HG03280 (cell line): ENCODE results near the gene ACOT7.

Source experiments
- ATAC-seq: cut with Tn5 transposase; IDR thresholded peaks from one replicate; pipeline ENCODE4 v1.9.1; 2021; ENCODE audit warnings: mild to moderate bottlenecking, moderate library complexity; ENCODE audit not compliant: unreplicated experiment

ACOT7 gene

DNA sequence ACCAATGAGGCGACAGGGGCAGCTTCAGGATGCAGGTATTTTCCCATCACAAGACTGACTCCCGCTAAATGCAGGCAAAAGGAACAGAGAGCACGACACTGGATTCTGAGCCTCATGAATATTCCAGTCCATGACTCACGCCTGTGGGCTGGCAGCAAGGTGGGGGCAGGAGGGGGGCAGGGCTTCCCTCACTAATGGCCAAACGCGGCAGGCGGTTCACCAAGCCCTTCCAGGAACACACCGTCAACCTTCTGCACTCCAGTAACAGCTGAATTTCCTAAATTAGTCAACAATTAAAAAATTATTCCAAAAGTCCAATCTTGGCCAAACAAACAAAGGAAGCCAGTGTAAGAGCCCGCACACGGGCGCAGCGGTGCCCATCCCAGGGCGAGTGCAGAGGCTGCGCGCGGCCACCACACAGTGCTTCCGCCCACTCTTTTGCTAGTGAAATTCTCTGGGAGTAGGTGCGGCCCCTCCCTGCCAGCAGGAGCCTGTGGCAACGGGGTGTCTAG is 120.1 kb downstream of the ACOT7 start:
- no peak for ATAC-seq

DNA sequence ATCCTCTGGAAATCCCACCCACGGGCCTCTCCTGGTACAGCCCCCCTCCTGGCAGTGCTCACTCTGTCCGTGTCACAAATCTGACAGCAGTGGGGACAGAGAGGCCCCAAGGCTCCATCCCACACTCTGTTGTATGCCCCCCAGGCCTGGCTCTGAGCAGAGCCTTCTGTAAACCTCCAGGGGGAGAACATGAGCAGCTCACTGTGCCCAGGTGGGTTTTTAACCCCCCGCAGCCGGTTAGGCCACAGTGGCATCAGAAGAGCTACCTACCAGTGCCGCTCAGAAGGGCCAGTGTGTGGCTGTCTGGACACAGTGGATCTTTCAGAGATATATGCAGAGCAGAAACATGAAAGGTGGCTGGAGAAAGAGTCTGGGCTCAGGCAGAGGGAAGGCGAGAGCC is 120.7 kb downstream of the ACOT7 start:
- no peak for ATAC-seq

DNA sequence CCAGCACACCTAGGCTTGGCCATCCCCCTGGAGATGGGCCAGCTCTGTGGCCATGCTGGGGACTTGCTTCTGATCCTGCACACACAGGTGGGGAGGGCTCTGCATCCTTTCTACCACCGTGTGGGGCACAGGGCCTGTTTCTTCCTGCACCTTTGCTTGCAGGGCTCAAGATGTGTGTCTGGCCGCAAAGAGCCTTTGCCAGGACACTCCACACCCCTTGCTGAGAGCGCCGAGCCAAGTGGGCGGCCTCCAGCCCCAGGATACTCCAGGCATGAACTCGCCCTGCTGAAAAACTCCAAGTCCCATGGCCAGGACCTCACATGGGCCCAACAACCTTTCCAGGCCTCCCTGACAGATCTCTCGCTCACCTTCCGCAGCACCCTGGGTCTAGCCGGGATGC is 121.1 kb downstream of the ACOT7 start:
- no peak for ATAC-seq

DNA sequence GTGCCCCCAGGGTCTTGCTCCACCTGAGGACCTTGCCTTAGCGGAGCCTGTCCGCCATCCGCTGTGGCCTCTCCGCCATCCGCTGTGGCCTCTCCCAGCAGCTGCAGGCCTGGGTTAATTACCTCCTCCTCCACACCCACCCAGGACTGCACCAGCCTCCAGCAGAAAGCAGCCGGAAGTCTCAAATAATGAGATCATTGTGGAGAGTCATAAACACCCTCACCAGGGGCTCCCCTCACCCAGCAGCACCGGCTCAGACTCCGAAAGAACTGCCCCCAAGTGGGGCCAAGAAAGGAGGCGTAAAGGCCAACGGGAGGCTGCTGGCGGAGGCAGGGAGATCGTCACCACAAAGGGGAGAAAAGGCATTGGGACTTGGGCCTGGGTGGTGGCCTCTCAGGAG is 122.0 kb downstream of the ACOT7 start:
- no peak for ATAC-seq

DNA sequence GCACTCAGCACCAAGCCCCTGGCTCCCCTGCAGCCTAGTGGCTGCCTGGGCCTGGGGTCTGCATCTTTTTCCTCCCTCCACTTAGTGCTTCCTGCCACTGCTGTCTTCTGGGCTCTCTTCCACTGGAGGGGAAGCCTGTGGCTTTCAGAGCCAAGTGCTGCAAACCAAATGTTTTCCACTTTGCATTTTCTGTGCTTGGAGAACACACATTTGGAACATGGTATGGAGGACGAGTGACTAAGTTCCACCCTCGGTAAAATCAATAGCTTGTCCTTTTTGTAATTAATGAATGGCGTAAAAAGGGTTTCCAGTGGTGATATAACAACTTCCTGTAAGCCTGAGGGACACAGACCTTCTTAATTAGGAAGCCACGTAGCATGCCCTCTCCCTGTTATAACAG is 122.6 kb downstream of the ACOT7 start:
- no peak for ATAC-seq

DNA sequence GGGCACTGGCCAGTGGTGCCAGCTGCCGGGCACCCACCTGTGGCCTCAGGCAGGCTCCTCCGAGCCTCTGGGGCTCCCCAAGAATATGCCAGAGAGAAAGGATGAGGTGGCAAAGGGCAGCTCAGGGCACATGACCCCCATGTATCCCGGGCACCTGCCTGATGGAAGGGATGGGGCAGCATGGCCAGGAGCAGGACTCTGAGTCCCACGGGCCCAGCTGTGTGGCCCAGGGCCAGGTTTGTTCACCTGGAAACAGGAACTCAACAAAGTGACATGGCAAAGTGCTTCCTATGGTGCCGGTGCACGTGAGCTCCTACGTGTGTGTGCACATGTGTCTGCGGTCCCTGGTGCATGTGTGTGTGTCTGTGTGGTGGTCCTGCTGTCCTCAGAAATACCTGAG is 123.2 kb downstream of the ACOT7 start:
- ATAC-seq: no peak

DNA sequence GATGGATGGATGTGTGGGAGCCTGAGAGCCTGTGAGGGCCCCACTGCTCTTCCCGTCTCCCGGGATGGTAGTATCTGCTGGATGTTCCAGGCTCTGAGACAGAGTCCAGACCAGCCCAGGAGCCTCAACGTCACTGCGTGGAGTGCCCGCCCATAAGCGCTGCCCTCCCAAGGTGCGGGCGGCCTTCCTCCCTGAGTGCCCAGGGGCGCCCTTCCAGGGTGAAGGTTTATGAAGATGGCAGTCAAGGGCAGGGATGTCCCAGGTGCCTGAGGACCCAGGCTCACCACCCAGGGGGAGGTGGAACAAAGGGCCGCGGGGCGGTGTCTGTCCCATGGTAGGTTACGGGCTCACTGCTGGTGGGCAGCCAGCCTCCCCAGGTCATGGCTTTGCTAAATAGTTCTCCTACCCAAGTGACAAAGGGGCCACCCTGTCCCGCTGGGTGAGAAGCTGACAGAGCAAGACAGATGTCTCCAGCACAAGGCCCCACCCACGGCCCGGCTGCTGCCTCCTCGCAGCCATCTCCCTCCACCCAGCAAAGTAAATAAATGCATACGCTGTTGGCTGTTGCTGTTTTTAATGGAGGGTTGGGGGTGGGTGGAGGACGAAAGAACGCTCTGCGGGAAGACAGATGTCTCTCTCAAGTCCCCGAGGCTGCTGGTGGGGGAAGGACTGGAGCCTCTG is 123.7 kb downstream of the ACOT7 start:
- ATAC-seq: no peak

DNA sequence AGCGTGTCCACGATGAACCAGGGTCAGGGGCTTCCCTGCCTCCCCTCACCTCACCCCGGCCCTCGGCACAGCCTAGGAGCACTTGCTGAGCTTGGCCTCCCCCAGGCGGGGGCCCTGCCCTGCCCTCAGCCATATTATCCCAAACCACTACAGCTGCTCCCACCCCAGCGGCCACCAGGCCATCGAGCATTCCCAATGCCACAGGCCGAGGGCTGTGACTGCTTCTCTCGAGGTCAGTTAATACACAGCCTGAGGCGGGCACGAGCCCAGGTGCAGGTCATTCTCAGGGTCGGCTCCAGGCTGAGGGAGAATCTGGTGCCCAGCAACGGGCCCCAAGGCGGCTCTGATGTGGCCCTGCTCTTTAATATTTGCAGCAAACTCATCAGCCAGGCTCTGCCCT is 124.3 kb downstream of the ACOT7 start:
- no peak for ATAC-seq

DNA sequence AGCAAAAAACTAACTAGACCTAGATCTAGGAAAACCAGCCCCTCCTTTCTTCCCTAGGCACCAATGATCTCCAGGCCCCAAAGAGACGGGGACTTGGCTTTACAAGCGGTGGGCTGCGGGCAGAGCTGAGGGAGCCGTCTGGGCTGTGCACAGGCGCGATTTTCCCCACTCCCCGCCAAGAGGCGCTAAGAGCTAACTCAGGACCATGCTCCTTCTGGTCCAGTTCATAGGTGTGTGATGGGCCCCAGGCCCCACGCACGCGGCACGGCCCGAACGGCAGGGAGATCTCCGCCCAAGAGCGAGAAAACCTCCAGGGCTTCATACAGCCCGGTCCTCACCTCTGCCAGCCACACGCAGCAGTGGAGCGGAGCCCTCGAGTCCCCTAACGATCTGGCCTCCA is 125.2 kb downstream of the ACOT7 start:
- ATAC-seq: no peak

DNA sequence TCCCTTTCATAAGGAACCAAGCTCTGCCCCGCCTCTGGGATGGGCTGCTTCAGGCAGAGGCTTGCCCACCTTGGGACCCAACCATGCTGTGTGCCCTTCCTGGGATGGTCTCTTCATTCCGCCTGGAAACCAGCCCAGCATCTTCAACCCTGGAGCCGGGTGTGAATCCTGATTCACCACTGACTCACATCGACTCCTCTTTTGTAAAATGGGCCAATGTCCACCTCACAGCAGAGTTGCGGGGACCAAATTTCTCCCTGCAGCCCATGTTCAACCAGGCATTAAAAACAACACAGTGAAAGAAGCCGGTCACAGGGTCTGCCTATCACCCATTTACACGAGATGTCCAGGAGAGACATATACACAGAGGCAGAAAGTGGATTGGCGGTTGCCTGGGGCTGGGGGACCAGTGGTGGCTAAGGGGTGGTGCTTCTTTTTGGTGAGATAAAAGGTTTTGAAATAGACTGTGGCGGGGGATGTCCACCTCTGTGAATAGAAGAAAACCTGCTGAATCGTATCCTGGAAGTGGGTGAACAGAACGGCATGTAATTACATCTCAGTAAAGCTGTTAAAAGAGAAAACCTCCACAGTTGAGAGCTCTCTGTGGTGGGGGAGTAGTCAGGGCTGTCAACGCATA is 125.8 kb downstream of the ACOT7 start:
- no peak for ATAC-seq

DNA sequence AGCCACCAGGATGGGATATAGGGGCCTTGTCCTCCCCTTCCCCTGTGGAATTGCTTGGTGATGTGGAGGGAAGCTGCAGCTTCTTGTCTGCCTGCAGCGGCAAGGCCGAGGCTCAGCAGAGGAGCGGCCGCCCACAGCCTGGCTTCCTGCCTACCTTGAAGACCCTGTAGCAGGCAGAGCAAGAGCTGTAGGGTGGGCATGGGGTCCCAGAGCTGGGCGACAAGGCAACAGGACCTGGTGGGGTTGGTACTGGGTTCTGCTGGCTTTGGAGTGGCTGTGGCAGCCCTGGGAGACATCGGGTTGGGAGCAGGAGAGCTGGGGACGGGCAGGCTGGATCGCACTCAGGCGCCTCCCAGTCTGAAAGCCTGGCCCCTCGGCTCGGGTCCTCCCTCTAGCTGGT is 126.9 kb downstream of the ACOT7 start:
- ATAC-seq: no peak

DNA sequence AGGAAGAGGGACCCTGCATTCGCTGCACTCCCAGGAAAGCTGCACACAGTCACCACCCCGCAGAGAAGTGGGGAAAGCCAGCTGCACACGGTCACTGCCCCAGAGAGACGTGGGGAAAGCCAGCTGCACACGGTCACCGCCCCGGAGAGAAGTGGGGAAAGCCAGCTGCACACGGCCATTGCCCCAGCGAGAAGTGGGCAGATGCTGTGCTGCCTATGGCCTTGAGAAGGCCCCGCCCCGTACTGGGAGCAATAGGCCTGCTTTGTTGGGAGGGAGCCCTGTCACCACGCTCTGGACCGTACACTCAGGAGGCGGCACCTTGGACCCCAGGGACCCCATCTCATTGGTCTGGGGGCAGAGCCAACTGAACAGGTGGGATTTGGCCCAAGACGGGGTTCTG is 128.4 kb downstream of the ACOT7 start:
- no peak for ATAC-seq

DNA sequence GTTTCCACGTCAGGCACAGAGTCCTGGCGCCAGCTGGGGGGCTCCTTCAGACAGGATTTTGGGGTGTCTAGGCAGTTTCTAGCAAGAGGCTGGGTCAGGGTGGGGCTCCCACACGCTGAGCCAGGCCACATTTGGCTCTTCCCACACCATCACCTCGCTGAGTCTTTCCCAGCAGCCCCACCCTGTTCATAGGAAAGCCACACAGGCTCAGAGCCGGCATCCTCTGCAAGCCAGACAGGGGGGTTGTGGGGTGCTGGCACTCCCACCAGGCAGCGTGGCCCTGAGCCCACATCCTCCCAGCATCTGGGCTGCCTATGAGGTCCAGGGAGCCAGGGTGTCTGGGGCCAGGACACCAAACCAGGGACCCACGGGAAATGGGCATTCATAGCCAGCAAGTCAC is 129.9 kb downstream of the ACOT7 start:
- ATAC-seq: no peak

DNA sequence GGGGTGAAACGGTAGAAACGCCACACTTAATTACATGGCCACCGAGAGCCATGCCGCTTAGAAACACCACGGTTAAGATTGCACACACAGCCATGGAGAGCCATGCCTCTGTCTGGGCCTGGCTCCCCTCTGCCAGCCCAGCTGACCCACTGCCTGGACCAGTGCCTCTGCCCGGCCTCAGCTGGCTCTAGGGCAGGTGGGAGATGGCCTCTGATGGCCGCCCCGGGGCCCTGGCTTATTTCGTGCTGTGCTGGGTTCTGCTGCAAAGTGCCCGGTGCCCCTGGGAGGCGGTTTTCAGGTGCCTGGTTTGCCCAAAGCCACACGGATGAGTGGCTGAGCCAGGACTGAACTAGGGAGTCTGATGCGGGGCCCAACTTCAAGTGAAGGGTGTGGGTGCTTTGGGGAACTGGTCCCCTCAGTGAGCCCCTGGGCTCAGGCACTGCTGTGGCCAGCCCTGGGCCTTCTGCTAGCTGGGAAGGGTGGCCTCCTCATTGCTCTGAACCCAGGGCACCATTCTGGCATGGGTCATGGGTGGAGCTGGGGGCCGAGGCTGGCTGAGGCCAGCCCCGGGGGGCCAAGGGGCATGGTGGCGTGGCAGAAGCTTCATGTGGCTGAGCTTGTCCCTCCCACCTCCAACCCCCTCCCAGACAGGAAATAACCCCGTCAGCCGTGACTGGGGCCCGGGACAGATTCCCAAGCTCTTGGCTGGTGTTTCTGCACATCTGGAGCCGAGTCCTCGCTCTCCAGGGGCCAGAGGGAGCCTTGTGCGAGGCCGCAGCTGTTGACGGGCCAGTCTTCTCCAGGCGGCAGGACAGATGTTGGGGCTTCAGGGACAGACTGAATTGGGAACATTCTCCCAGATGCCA is 130.8 kb downstream of the ACOT7 start:
- no peak for ATAC-seq

DNA sequence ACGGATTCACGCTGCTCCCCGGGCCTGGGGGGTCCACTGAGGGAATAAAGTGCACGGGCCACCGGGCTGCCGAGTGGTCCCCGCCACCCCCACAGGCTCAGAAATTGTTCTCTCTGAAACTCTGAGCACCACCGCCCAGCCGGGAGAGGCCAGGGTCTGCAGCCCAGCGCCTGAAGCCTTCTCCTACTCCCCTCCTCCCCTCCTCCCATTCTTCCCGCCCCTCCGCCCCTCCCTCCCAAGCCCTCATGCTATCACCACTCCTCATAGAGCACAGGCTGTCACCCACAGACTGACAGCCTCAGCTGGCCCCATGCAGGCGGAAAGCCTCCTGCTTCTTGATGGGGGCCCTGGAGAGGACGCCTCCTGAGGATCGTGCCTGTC is 132.0 kb downstream of the ACOT7 start:
- no peak for ATAC-seq

DNA sequence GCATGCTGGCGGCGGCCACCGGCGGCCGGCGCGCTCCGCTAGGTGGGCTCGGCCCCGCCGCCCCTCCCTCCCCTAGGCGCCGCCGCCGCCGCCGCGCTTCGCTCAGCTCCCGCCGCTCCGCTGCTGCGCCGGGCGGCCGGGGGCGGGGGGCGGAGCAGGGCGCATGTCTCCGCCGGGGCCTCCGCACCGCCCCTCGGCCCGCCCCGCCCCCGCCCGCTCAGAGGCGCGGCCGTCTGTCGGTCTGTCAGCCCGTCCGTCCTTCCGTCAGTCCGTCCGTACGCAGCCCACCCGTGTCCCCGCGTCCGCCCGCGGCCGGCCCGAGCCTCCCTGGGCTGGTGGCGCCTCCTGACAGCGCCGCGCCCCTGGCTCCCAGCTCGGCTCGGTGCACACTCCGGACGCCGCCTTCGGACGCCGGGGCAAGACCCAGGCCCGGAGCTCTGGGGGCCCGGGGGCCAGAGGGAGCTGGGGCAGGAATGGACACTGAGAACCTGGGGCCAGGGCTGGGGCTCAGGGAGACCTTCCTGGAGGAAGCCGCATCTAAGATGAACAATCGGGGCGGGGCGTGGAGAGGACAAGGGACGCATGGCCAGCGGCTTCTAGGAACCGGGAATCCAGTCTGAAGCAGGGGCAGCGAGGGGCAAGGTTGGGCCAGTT is 132.5 kb downstream of the ACOT7 start, which contains the start of gene GPR153:
Gene GPR153, minus strand, starts transcription at position 138 of the 654 bp plus-strand sequence. CDS start 6,193 bp downstream, outside the sequence.
- no peak for ATAC-seq

DNA sequence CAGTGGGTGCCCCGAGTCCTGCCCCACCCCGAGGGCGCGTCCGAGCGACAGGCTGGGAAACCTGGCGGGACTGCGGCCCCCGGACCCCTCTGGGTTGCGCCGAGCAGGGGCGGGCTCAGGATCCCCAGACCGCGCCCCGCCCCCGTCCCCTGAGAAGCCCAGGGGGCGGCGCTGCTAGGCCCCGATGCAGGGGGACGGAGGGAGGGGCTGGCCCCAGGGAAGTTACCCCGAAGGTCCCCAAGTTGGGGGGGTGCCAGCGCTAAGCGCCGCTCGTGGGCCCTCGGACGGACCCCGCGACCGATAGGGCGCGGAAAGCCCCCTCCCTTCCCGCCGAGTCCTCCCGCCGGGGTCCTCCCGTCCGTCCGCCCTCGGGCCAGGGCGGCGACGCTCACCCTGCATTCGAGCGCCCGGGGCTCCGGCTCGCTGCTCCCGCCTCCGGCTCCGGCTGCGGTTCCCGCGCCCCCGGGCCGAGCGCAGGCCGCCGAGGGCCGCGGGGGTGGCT is 133.1 kb downstream of the ACOT7 start:
- ATAC-seq: no peak

DNA sequence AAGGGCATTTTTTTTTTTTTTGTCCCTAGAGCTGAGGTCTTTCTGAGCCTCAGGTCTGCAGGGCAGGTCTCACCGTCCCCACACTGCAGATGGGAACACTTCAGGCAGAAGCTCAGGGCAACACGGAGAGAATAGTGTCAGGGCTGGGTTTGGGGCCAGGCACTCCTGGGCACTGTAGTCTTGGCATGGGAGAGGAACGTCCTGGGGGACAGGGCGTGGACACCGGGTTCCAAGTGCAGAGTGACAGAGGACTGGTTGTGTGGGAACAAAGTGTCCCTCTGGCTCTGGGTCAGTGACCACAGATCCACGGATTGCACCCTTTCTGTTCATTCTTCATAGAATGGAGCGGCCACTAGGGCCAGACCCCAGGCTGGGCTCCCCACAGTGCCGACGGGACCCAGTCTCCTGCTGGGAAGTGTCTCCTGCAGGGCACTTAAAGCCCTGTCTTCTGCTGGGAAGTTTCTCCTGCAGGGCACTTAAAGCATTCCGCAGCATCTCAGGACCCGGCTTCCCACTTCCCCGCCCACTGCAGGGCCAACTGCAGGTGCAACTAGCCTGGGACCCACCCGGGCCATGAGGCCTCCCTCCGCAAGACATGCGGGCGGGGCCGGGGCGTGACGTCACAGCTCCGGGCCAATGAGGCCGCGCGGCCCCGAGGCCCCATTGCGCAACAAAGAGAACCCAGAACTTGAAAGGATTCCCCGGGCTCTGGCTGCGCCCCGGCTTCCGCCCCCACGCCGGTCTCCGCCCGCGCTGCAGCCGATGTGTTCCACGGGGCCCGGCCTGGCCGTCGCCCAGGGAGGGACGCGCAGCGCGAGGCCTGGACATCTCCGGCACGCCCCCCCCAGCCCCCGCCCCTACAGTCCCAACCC is 133.8 kb downstream of the ACOT7 start:
- peak; percentile 51 for ATAC-seq

DNA sequence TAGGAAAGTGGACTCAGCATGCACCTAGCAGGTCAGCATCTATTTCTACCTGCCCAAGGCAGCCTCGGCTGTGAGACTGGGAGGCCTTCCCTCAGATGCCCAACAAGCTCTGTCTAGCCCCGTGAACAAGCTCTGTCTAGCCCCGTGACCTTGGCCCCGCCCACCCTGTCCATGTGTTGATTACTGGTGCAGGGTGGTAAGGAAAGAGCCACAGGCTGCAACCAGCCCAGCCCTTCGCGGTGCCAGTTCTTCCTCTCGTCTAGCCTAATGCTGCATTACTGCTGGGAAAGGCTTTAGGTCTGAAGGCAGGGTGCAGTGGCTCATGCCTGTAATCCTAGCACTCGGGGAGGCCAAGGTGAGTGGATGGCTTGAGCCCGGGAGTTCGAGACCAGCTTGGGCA is 134.9 kb downstream of the ACOT7 start:
- ATAC-seq: no peak

DNA sequence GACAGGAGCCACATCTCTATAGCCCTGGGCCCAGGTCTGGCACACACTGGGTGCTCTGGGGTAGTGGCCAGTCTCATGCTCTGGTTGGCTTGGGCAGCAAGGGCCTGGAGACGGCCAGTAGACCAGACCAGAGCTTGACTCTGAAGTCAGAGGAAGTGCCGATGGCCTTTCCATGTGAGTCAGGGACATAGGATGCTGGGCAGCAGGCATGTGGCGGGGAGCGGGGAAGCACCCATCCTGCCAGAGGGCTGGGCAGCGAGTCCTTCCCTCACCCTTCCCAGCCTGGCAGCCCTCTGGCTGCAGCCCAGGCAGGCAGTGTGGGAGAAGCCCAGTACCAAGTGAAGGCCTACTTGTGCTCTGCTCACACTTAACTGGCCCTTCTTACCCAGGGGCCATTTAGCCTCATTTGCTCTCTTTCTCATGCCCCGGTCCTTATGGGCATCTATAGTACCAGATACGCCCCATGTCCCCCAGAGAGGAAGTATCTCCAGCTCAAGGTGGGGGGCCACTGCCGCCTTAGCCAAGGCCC is 136.0 kb downstream of the ACOT7 start:
- ATAC-seq: no peak
